Natural killer cell treated with Interleukin-12 subunit alpha and Interleukin-12 subunit beta and Interleukin-15 and Interleukin-18, amount 100 ng/mL, for 72 hours (primary cell): ENCODE data around the gene PRR29. TPM values are rescaled to one million over a fixed set of nuclear protein-coding genes. Genes with fewer than 3 reads are reported as not detected.

Source experiments
- ATAC-seq, 2 donors: fragments of 150-1000 bp; cut with Tn5 transposase in 1 of 2; sonication (Bioruptor Pico), chemical (Tn5 transposase) in 1 of 2; 2 replicates each; pipeline ENCODE4 v1.10.0; 2021
- DNase-seq: peaks from one replicate; pipeline ENCODE4 v3.0.0; 2022; ENCODE audit warnings: low spot score
- H3K27ac Mint-ChIP-seq, 2 donors: 1 replicate in 1 of 2; 2 replicates in 1 of 2; pipeline ENCODE4 v1.8.0; 2022; ENCODE audit warnings: mixed read lengths in 2 of 2, mild to moderate bottlenecking in 1 of 2, moderate library complexity in 1 of 2
- H3K27me3 Mint-ChIP-seq, 2 donors: 1 replicate in 1 of 2; 2 replicates in 1 of 2; pipeline ENCODE4 v1.8.0; 2022; ENCODE audit warnings: mixed read lengths in 2 of 2
- H3K36me3 Mint-ChIP-seq: one replicate; pipeline ENCODE4 v1.8.0; 2022; ENCODE audit warnings: mixed read lengths
- H3K4me1 Mint-ChIP-seq, 2 donors: 1 replicate in 1 of 2; 2 replicates in 1 of 2; pipeline ENCODE4 v1.8.0; 2022; ENCODE audit warnings: low read depth in 2 of 2, mixed read lengths in 2 of 2, mild to moderate bottlenecking in 1 of 2
- H3K4me3 Mint-ChIP-seq: one replicate; pipeline ENCODE4 v1.8.0; 2022; ENCODE audit warnings: mixed read lengths
- H3K9me3 Mint-ChIP-seq: 2 replicates; pipeline ENCODE4 v1.8.0; 2022; ENCODE audit warnings: mixed read lengths
- total RNA-seq, 2 donors: library from RNA; stranded (reverse); gene quantifications; one replicate each; pipeline ENCODE4 v1.2.3, GENCODE V29; 2022

Gene PRR29
- total RNA-seq, 2 donors from 2014 or later: 0.50 to 1.0 TPM

- Mint-ChIP-seq H3K27ac (peak within 1 kb of the TSS; percentile 77 to 100), H3K36me3 (no peaks in the 10 kb centered on the region), H3K4me1 (peaks cover 57 to 71% of the 10 kb centered on the region in 2 donors), H3K9me3 (no peaks in the 10 kb centered on the region), H3K4me3 (peak within 1 kb of the TSS; percentile 83), H3K27me3 (no peaks in the 10 kb centered on the region)
- ATAC-seq (peak; percentile 87), DNase-seq (peak; percentile 88)
Measured at GRCh38 chr17:64020056-64020766, 22.1 kb downstream of the PRR29 start, which contains the start of gene ICAM2. ICAM2 (minus strand) TSS chr17:64020633; CDS start chr17:64006691, 13,942 bp downstream.

GRCh38 chr17:64022611-64023063, 24.5 kb downstream of the PRR29 start:
- Mint-ChIP-seq H3K9me3 (no peaks in the 10 kb centered on the region), H3K27ac (peak overlapping the region; percentile 77 to 100), H3K36me3 (no peaks in the 10 kb centered on the region), H3K4me1 (peaks cover 53 to 66% of the 10 kb centered on the region in 2 donors), H3K4me3 (peak overlapping the region; percentile 47), H3K27me3 (no peaks in the 10 kb centered on the region)
- ATAC-seq: no peak
- DNase-seq: no peak

- no peak for ATAC-seq
- Mint-ChIP-seq H3K9me3 (no peaks in the 10 kb centered on the region), H3K4me3 (peak overlapping the region; percentile 81), H3K4me1 (peaks cover 49 to 60% of the 10 kb centered on the region in 2 donors), H3K27me3 (no peaks in the 10 kb centered on the region), H3K36me3 (no peaks in the 10 kb centered on the region), H3K27ac (peak overlapping the region; percentile 77 to 100)
- no peak for DNase-seq
Measured at GRCh38 chr17:64024215-64024654, 26.1 kb downstream of the PRR29 start.

DNA sequence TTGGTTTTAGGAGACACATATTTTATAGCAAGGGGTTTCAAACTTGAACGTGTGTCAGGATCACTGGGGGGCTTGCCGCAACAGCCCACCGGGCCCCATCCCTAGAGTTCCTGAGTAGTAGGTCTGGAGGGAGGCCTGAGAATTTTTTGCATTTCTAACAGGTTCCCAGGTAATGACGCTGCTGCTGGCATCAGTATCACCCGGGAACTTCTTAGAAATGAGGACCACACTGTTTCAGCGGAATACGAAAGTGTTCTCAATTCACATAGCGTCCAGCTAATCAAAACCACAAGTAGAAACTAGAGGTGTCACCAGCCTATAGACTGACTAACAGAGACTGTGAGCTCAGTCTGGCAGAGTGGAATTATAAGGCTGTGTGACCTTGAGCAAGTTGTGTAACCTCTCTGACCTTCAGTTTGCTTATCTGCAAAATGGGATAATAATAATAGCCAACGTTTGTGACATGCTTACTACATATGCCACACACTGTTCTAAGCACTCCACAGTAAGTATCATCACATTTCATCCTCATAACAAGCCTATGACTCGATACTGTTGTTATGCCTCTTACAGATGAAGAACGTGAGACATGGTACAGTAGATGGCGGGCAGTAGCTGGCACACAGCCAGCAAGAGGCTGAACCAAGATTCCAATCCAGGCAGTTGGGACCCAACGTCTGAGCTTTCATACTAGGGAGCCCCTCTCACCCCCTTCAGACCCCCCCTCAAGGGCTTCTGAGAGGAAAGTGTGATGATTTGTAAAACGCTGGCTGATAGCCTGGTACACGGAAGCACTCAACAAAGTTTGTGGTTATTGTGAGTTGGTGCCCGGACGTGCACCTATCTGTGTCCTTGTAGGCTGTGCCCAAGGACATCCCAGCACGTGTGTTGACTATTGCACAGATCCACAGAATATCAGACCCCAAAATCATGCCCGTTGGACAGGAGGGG, 26.9 kb downstream of the PRR29 start:
- peaks cover 49 to 60% of the 10 kb centered on the region in 2 donors for H3K4me1 Mint-ChIP-seq
- no peaks in the 10 kb centered on the region for H3K36me3 Mint-ChIP-seq
- no peaks in the 10 kb centered on the region for H3K9me3 Mint-ChIP-seq
- H3K27me3 Mint-ChIP-seq: no peaks in the 10 kb centered on the region
- peak overlapping the region; percentile 77 to 100 for H3K27ac Mint-ChIP-seq
- DNase-seq: peak; percentile 79
- peak; percentile 74 to 78 for ATAC-seq
- peak overlapping the region; percentile 81 for H3K4me3 Mint-ChIP-seq

GRCh38 chr17:64025732-64026294, 27.7 kb downstream of the PRR29 start:
- DNase-seq (peak; percentile 89), ATAC-seq (peak; percentile 81 to 84)
- Mint-ChIP-seq H3K4me3 (peak overlapping the region; percentile 81), H3K27ac (peak overlapping the region; percentile 77 to 100), H3K27me3 (no peaks in the 10 kb centered on the region), H3K4me1 (peaks cover 49 to 60% of the 10 kb centered on the region in 2 donors), H3K36me3 (no peaks in the 10 kb centered on the region), H3K9me3 (no peaks in the 10 kb centered on the region)

GRCh38 chr17:64028874-64029464, 30.8 kb downstream of the PRR29 start:
- DNase-seq (peak; percentile 88), ATAC-seq (no peak)
- Mint-ChIP-seq H3K9me3 (no peaks in the 10 kb centered on the region), H3K4me3 (no peak overlapping the region), H3K27me3 (no peaks in the 10 kb centered on the region), H3K36me3 (no peaks in the 10 kb centered on the region), H3K27ac (no peak overlapping the region), H3K4me1 (peaks cover 28 to 33% of the 10 kb centered on the region in 2 donors)

DNA sequence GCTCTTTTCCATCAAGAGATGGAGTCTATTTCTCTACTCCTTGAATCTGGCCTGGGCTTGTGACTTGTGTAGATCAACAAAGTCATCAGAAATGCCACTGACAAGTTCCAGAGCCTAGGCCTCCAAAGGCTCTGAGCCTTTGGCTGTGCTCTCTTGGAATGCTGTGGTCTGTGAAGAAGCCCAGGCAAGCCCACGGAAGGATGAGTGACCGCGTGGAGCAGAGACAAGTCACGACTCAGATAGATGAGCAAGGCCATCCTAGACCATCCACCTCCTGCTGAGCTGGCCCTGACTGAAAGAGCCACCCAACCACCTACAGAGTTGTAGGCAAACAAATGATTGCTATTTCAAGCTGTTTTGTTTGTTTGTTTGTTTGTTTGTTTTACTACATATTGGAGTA, 33.9 kb downstream of the PRR29 start:
- peak overlapping the region in 1 of 2 donors; percentile 51 for H3K27ac Mint-ChIP-seq
- no peaks in the 10 kb centered on the region for H3K9me3 Mint-ChIP-seq
- no peak overlapping the region for H3K4me3 Mint-ChIP-seq
- H3K36me3 Mint-ChIP-seq: no peaks in the 10 kb centered on the region
- peaks cover 8 to 11% of the 10 kb centered on the region in 2 donors for H3K4me1 Mint-ChIP-seq
- no peak for DNase-seq
- ATAC-seq: no peak
- no peaks in the 10 kb centered on the region for H3K27me3 Mint-ChIP-seq

DNA sequence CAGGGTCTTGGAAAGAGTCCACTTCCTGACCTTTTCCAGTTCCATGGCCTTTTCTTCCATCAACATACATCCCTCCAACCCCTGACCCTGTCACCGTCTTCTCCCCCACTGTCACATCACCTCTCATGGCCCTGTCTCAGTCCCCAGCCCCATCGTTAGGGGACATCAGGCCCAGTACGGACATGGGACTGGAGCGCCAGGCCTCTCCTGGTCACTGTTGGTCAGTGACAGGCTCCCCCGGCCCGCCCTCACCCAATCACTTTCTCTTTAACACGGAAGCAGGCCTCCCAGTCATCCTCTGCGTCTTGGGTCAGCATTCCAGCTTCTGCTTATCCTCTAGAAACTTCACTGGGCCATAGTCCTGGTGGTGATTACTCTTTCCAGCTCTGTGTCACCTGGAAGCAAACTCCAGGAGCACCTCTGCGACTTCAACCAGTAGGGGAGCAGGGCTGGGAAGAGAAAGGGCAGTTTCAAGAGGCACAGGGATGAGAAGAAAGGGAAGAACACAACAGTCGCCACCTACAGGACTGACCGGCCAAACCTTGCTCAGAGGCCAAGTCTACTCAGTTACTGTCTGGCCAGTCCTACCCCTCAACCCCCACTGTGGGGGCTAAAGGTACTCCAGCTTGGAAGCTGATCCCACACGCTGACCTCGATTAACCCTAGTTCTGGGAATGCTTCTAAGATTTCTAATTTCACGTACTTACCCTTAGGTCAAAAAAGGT, 38.2 kb downstream of the PRR29 start:
- ATAC-seq (no peak), DNase-seq (no peak)
- H3K9me3 Mint-ChIP-seq: no peaks in the 10 kb centered on the region
- H3K4me1 Mint-ChIP-seq: peaks cover 0 to 7% of the 10 kb centered on the region in 2 donors
- H3K27ac Mint-ChIP-seq: no peak overlapping the region
- H3K4me3 Mint-ChIP-seq: no peak overlapping the region
- no peaks in the 10 kb centered on the region for H3K27me3 Mint-ChIP-seq
- H3K36me3 Mint-ChIP-seq: no peaks in the 10 kb centered on the region

GRCh38 chr17:64037180-64037579, 39.0 kb downstream of the PRR29 start:
- H3K27ac Mint-ChIP-seq: no peak overlapping the region
- ATAC-seq: no peak
- H3K36me3 Mint-ChIP-seq: peaks cover 4% of the 10 kb centered on the region

DNA sequence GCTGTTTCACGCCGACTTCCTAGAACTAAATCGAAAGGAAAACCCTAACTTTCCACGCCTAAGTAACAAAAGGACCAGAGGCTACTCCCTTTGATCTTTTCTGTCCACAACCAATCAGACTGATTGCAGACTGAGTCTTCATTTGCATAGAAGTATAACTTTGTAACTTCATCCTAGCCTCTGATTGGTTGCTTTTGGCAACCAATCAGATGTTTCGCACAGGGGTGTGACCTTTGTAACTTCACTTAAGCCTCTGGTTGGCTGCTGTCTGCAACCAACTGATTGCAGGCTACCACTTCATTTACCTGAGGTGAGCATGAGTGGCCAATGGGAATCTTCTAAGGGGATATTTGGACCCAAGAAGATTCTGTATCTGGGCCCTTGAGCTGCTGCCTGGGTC, 39.7 kb downstream of the PRR29 start:
- Mint-ChIP-seq H3K27me3 (no peaks in the 10 kb centered on the region), H3K36me3 (peaks cover 6% of the 10 kb centered on the region), H3K27ac (no peak overlapping the region), H3K4me1 (peaks cover 5 to 9% of the 10 kb centered on the region in 2 donors), H3K9me3 (no peaks in the 10 kb centered on the region), H3K4me3 (no peak overlapping the region)
- ATAC-seq (no peak), DNase-seq (no peak)

More at GRCh38 chr17:64037180-64037579, 39.0 kb downstream of the PRR29 start:
- Mint-ChIP-seq H3K4me3 (no peak overlapping the region), H3K27me3 (no peaks in the 10 kb centered on the region), H3K4me1 (peaks cover 4 to 9% of the 10 kb centered on the region in 2 donors), H3K9me3 (no peaks in the 10 kb centered on the region)
- no peak for DNase-seq

GRCh38 chr17:64038331-64039105, 40.4 kb downstream of the PRR29 start:
- Mint-ChIP-seq H3K4me1 (peaks cover 5 to 12% of the 10 kb centered on the region in 2 donors), H3K27me3 (no peaks in the 10 kb centered on the region), H3K36me3 (peaks cover 9% of the 10 kb centered on the region), H3K9me3 (no peaks in the 10 kb centered on the region), H3K4me3 (no peak overlapping the region), H3K27ac (peak overlapping the region in 1 of 2 donors; percentile 16)
- ATAC-seq: no peak
- DNase-seq: no peak

- H3K4me1 Mint-ChIP-seq: peaks cover 5 to 12% of the 10 kb centered on the region in 2 donors
- H3K4me3 Mint-ChIP-seq: no peak overlapping the region
- H3K36me3 Mint-ChIP-seq: peaks cover 11% of the 10 kb centered on the region
- no peak for ATAC-seq
- H3K27ac Mint-ChIP-seq: peak overlapping the region in 1 of 2 donors; percentile 16
- no peaks in the 10 kb centered on the region for H3K9me3 Mint-ChIP-seq
- no peaks in the 10 kb centered on the region for H3K27me3 Mint-ChIP-seq
- DNase-seq: no peak
Measured at GRCh38 chr17:64039106-64039400, 40.9 kb downstream of the PRR29 start.
